HG03196 (cell line): ENCODE measurements around the gene SERPINE3.

Source experiments
- ATAC-seq: cut with Tn5 transposase; IDR thresholded peaks from one replicate; pipeline ENCODE4 v1.9.1; 2021; ENCODE audit not compliant: unreplicated experiment

The SERPINE3 gene

GRCh38 chr13:51327961-51328360 is 11.5 kb upstream of the SERPINE3 start:
- ATAC-seq: no peak

- ATAC-seq: no peak
Measured at GRCh38 chr13:51328488-51328887, 11.0 kb upstream of the SERPINE3 start.

GRCh38 chr13:51329606-51330005 is 9.9 kb upstream of the SERPINE3 start:
- ATAC-seq: no peak

- no peak for ATAC-seq
Measured at GRCh38 chr13:51330791-51331190, 8.7 kb upstream of the SERPINE3 start.

- no peak for ATAC-seq
Measured at GRCh38 chr13:51331354-51331861, 8.1 kb upstream of the SERPINE3 start.

- ATAC-seq: no peak
Measured at GRCh38 chr13:51332566-51333361, 6.7 kb upstream of the SERPINE3 start.

GRCh38 chr13:51333421-51333820 is 6.1 kb upstream of the SERPINE3 start:
- ATAC-seq: no peak

- no peak for ATAC-seq
Measured at GRCh38 chr13:51333826-51334225, 5.7 kb upstream of the SERPINE3 start.

GRCh38 chr13:51336746-51337145 is 2.7 kb upstream of the SERPINE3 start:
- no peak for ATAC-seq

GRCh38 chr13:51339952-51340732 is 651 bp downstream of the SERPINE3 start:
- no peak for ATAC-seq

- no peak for ATAC-seq
Measured at GRCh38 chr13:51341232-51341631, 1.7 kb downstream of the SERPINE3 start.

GRCh38 chr13:51341791-51342190 is 2.3 kb downstream of the SERPINE3 start:
- ATAC-seq: no peak

- no peak for ATAC-seq
Measured at GRCh38 chr13:51342706-51343105, 3.2 kb downstream of the SERPINE3 start.

- ATAC-seq: no peak
Measured at GRCh38 chr13:51343475-51343874, 4.0 kb downstream of the SERPINE3 start.

GRCh38 chr13:51346397-51346796 is 6.9 kb downstream of the SERPINE3 start:
- no peak for ATAC-seq

- no peak for ATAC-seq
Measured at GRCh38 chr13:51347099-51347498, 7.6 kb downstream of the SERPINE3 start.

GRCh38 chr13:51348069-51348967 is 8.8 kb downstream of the SERPINE3 start:
- no peak for ATAC-seq

- no peak for ATAC-seq
Measured at GRCh38 chr13:51349016-51349415, 9.5 kb downstream of the SERPINE3 start.

- no peak for ATAC-seq
Measured at GRCh38 chr13:51355217-51355616, 15.7 kb downstream of the SERPINE3 start.

- no peak for ATAC-seq
Measured at GRCh38 chr13:51357928-51358595, 18.6 kb downstream of the SERPINE3 start.
